Retinal pigment epithelial cell (primary cell): ENCODE data around the gene ANXA1.
"Not testable (repeated sequence)": the region's sequence is repeated elsewhere in the genome, so short reads cannot be mapped to it uniquely, and the experiment has no call there.

Experiments
- DNase-seq: peaks from one replicate; pipeline ENCODE4 v3.0.0-alpha.2; 2010; ENCODE audit warnings: low read depth
- H3K4me3 ChIP-seq: 2 replicates; pipeline ENCODE4 v1.5.1; 2011; ENCODE audit warnings: mild to moderate bottlenecking, low read length, control low read depth, moderate library complexity
- TF ChIP-seq, protein P1 (sequence below): conservative IDR thresholded peaks from 2 replicates; pipeline ENCODE4 v1.5.1; 2011; ENCODE audit warnings: low read depth, low read length, control low read depth, inconsistent platforms

ANXA1 gene

DNA sequence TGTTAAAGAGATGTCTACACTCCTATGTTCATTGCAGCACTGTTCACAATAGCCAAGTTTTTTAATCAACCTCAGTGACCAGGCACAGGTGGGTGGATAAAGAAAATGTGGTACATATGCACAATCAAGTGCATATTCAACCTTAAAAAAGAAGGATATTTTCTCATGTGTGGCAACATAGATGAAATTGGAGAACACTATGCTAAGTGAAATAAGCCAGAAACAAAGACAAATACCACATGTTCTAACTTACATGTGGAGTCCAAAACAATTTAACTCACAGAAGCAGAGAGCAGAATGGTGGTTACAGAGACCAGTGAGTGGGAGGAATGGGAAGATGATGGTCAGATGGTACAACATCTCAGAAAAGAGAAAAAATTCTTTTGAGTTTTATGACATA lies 31.8 kb downstream of the ANXA1 start:
- no peak for DNase-seq
- TF ChIP-seq, protein P1, sequence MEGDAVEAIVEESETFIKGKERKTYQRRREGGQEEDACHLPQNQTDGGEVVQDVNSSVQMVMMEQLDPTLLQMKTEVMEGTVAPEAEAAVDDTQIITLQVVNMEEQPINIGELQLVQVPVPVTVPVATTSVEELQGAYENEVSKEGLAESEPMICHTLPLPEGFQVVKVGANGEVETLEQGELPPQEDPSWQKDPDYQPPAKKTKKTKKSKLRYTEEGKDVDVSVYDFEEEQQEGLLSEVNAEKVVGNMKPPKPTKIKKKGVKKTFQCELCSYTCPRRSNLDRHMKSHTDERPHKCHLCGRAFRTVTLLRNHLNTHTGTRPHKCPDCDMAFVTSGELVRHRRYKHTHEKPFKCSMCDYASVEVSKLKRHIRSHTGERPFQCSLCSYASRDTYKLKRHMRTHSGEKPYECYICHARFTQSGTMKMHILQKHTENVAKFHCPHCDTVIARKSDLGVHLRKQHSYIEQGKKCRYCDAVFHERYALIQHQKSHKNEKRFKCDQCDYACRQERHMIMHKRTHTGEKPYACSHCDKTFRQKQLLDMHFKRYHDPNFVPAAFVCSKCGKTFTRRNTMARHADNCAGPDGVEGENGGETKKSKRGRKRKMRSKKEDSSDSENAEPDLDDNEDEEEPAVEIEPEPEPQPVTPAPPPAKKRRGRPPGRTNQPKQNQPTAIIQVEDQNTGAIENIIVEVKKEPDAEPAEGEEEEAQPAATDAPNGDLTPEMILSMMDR = no peak
- no peak overlapping the region for H3K4me3 ChIP-seq

DNA sequence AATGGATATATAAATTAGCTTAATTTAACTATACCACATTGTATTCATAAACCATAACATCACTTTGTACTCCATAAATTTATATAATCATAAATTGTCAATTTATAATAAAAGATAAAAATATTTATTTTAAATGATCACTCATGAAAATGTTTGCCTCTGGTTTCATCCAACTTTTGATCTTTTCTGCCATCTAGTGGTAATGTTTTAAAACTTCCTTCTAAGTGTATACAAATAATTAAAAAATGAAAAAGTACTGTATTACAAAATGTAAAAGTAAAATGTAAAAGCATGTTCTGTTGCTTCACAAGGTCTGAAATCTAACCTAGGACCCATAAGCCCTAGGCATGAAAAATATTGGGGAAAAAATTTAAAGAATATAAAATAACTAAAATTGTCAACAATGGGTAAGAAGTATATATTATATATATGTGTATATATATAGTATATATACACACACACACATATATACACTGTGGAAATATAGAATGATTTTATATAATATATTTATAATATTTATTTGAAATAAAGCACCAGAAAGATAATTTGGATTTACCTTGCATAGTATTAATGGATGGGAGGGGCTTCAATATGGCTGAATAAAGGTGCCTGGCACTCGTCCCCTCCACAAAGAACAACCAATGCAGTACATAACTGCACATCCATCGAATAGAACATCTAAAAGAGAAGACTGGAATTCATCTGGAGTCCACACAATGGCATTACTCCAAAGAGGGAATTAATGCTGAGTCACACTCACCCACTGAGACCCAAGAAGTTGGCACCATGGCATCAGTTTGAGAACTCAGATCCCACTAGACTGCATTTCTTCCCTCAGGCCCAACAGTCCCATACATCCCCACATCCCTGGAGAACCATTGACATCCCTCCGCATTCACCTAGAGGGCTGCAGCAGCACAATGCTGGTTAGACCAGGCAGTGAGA lies 32.5 kb downstream of the ANXA1 start:
- TF ChIP-seq, protein P1 = peak; percentile 14
- DNase-seq = no peak
- H3K4me3 ChIP-seq = no peak overlapping the region

DNA sequence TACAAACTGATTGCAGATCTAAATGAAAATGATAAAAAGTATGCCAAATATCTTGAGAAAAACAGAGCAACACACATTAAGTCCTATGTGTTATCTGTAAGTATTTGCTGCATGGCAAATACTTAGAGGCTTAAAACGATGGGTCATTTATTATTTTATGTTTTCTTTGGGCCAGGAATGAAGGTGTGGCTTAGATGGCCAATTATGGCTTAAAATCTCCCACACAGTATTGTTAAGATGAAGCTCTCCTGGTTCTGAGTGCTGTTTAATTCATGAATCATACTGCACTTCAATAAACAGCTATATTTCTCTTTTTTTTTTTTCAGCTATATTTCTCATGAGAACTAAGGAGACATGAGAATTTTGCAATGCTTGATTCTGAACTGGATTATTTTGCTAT lies 39.4 kb downstream of the ANXA1 start:
- peak; percentile 72 for DNase-seq
- H3K4me3 ChIP-seq = not testable (repeated sequence)

DNA sequence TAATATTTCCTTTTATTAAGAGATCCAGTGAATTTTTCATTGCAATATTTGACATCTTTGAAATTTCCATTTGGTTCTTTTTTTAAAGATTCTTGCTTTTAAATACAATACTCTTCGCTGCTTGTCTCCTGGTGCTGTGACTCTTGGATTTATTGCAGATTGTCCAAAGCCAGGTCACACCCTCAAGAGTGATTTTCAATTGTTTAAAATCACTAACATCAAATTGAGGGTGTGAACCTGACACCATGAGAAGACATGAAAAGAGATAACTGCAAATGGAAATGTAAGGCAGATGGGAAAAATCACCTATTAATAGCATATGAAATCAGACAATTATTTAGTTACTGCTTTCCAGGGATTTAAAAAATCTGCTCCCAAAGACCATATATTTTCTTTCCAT lies 42.6 kb downstream of the ANXA1 start:
- no peak for DNase-seq
- TF ChIP-seq, protein P1 = no peak
- no peak overlapping the region for H3K4me3 ChIP-seq

DNA sequence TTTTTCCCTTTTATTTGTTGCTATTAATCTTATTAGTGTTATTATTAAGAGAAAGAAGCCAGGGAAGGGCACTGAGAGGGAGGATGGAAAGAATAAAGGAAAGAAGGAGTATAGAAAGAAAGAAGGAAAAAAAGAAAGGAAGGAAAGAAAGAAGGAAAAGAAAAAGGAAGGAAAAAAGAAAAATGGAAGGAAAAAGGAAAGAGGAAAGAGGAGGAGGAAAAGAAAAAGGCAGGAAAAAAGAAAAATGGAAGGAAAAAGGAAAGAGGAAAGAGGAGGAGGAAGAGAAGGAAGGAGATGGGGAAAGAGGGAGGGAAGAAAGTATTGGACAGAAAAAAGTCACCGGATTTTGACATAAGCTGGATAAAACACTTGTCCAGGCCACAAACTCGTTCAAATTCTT lies 47.8 kb downstream of the ANXA1 start:
- H3K4me3 ChIP-seq = no peak overlapping the region
- TF ChIP-seq, protein P1 = no peak
- DNase-seq = no peak

GRCh38 chr9:73199886-73200285 lies 48.2 kb downstream of the ANXA1 start:
- DNase-seq = no peak
- H3K4me3 ChIP-seq = no peak overlapping the region
- TF ChIP-seq, protein P1 = peak; percentile 44

GRCh38 chr9:73200694-73201452 lies 49.2 kb downstream of the ANXA1 start:
- TF ChIP-seq, protein P1 = peak; percentile 43
- no peak for DNase-seq
- no peak overlapping the region for H3K4me3 ChIP-seq
